A549 treated with AZD9567 at 1 μM for 4 hours (cell line): ENCODE results near the gene TTF2. TPM values are rescaled to one million over a fixed set of nuclear protein-coding genes. Genes with fewer than 3 reads are reported as not detected.

ENCODE experiments used
- total RNA-seq: library from RNA; stranded (reverse); fragments of 200-300 nt; extraction: Qiagen RNA extraction; gene quantifications from 5 replicates; pipeline ENCODE4 v1.2.3, GENCODE V29; 2022; ENCODE audit not compliant: insufficient read depth

TTF2 gene
- total RNA-seq, result 10.8 to 23.6 TPM (median 21.5 TPM) in 5 replicates

GRCh38 chr1:117059678-117060440 lies at the start of gene TTF2:
Gene TTF2, plus strand, starts transcription at chr1:117060326. Its CDS starts 21 bp downstream, at chr1:117060347.

GRCh38 chr1:117121589-117122329 lies 61.6 kb downstream of the TTF2 start, which contains the start of gene TRIM45:
Gene TRIM45, minus strand, starts transcription at chr1:117121749. Its CDS starts 548 bp downstream, at chr1:117121201.

Other genes with a start within 250 kb of the TTF2 start
- gene PTGFRN, start 150.4 kb upstream of the TTF2 start, total RNA-seq, result 12.3 to 22.3 TPM (median 14.1 TPM) in 5 replicates
- 0.10 to 0.22 TPM (median 0.15 TPM) in 4 of 5 replicates, not detected in the other for gene CD101, start 58.6 kb upstream of the TTF2 start, total RNA-seq
- 0.92 to 1.5 TPM (median 1.3 TPM) in 5 replicates for gene TRIM45, start 61.4 kb downstream of the TTF2 start, total RNA-seq
- gene VTCN1, start 150.6 kb downstream of the TTF2 start, total RNA-seq, result 0.03 to 0.13 TPM (median 0.11 TPM) in 4 of 5 replicates, not detected in the other